ENCODE measurements around the gene EHF.

Gene EHF

GRCh38 chr11:34602245-34602644 lies 18.6 kb upstream of the EHF start:
- no peak for DNase-seq (ENCODE audit: low spot score)

DNA sequence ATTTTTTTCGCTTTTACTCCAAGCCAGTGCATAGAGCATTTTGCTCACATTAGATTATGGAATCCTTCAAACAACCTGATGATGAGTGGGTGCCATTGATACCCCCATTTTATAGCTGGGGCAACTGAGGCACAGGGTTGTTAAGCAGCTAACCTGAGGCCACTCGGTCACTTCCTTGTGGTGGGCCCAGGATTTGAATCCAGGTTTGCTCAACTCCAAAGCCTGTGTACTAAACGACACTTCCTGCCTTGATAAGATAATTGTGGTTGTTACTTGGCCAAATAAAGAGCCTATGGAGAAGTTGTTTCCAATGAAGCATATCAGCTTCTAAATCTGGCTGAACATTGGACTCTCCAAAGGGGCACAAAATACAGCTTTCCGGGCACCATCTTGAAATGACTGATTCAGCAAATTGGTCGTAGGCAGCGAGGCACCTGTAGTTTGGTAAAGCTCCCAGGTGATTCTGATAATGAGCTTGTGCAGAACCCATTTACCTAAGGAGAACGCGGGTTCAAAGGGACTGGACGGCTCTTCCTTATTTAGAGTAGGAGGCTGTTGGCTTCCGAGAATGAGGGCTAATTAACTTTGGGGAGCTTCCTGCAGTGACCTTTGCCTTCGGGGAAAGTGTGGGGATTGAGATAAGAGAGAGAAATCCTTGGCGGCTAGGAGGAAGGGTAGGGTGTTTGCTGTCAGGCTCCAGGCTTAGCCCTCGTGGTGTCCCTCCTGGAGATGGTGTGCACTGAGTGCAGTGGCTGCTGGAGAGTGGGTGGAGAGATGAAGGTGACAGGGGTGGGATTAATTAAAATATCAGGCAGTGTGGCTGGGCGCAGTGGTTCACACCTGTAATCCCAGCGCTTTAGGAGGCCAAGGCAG lies 17.5 kb upstream of the EHF start:
- DNase-seq (ENCODE audit: low spot score): no peak

GRCh38 chr11:34604145-34604544 lies 16.7 kb upstream of the EHF start:
- DNase-seq (ENCODE audit: low spot score): no peak

DNA sequence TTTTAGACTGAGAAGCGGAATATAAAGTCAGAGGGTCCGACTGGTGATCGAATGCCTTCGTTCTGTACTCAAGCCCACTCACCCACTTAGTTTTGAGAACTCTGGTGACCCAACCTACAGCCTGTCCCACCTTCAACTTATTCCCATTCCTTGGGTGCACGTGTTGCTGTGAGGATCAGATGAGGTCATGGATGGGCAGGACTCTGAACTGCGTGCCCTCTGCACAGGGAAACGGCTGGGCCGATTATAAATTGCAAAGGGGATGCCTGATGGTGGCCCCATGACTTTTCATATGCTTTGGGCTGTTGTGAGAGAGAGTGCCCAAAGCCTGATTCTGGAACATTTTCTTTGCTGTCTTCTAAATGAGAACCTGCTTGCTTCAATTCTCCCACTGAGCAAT lies 16.0 kb upstream of the EHF start:
- DNase-seq (ENCODE audit: low spot score): no peak

DNA sequence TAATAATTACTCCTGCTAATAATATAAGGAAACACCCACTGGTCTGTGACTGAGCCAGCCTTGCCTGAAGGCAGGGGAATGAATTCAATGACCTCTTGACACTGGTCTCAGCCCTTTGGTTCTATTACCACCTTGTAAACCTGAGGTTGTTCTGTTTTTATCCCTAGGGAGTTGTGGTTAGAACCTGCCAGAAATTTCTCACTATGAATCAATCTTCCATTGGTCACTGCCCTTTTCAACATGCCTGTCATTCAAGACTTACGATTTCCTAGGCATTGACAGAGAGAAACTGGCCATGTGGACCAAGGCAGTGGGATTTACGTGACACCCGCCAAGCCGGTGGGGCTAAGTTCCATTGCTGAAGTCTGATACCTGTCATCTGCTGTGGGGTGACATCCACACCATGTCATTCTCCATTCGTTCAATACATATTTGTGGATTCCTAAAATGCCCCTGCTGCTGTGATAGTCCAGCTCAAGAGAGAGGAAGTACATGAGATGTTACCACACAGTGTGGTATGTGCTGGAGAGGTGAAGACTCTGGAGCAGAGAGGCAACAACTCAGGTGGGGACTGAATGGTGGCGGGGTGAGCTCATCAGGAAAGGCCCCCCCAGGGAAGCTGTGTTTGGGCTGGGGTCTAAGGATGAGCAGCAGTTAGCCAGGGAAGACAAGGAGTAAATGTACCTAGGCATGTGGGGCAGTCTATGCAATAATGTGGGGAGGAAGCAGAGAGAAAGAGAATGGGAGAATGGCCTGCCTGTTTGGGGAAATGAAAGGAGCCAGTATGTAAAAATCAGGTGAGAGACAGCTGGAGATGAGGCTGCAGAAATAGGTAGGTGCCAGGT lies 15.2 kb upstream of the EHF start:
- peak; percentile 20 for DNase-seq (ENCODE audit: low spot score)

DNA sequence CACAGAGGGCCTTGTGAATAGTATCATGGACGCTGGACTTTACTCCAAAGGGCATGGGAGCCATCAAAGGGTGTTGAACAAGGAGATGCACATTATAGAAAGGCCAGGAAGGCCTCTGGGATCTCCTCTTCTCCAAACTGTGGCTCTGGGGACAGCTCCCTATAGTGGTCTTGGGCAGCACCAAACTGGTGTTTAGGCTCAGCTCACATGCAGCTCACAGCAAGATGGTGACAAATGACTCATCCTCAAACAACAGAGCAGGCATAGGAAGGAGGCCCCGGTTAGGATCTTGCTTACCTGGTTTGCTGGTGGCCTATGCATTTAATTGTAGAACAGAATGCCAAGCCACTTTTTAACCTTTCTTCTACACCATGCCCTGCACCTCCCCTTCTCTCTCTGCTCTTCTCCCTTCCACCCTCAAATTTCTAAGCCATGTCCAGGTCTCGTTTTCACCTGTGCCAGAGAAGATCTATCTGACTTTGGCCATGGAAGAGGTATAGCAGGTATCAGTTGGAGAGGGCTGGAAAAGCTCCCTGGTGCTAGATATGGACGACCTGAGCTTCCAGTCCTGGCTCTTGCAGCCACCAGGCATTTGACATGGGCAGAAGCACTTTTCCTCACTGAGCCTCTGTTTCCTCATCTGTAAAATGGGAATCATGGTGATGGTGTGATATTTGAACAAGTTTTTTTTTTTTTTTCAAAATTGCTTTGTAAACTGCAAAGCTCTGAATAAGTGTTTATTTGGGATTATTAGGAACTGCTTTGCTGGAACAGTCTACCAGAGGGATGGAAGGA lies 14.4 kb upstream of the EHF start:
- DNase-seq (ENCODE audit: low spot score): peak; percentile 44

DNA sequence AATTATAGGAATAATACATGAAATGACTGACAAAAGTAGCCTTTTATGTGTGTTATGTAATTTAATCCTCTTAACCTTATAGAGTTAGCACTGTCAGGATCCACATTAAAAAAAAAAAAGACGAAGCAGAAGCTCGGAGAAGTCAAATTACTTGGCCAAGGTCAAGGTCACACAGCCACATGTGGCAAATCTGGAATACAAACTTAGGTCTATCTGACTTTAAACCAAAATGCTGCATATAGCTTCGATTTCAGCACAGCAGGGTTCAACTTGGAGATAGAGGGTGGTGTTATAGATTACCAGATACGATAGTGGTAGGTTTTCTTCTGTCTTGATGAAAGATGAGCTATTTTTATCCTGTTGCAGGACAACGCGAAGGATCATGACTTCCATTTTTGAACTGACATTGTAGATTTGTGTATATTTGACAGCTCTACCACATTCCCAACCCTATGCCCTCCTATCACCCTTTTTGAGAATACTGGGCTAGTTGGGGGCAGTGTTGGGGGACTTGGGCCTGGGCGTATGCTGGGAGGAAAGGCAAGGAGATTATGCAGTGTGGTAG lies 11.6 kb upstream of the EHF start:
- DNase-seq (ENCODE audit: low spot score): no peak

- DNase-seq (ENCODE audit: low spot score): peak; percentile 32
These were observed 11.0 kb upstream of the EHF start for GRCh38 chr11:34609850-34610249.

GRCh38 chr11:34610324-34611041 lies 10.4 kb upstream of the EHF start:
- no peak for DNase-seq (ENCODE audit: low spot score)

DNA sequence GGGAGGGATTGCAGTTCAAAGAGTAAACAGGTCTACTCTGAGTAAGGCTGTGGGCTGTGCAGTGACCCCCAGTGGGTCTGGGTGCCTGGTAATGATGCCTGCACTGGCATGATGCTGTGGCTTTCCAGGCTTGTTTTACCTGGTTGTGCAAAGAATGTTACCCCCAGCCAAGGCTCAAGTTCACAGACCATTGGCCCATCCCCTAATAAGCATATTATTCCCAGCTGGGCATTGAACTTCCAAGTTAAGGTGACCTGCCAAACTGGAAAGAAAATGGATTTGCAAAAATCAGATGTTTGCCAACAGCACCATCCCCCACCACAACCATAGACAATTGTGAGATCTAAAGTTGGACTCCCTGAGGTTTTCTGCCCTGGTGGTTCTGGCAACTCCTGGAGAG lies 7.9 kb upstream of the EHF start:
- no peak for DNase-seq (ENCODE audit: low spot score)

DNA sequence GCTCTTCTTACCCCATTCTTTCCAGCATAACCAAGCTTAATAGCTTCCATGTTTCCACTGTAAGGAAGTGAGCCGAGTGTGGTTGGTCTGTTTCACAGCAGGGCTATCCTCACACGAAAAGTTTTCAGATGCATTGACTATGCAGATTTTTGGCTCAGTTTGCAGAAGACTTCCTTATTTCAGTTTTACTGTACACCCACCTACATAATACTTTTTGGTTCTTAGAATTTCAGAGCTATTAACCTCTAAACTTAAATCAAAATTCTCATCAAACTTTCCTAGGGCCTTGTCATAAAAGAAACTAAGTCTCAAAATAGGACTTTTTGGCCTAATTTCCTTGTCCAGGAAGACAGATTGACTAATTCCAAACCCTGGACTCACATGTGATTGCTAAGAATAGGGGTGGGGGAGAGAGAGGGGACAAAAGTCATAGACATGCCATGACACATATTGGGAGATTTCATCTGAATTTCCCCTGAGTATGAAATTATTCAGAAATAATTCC lies 7.3 kb upstream of the EHF start:
- no peak for DNase-seq (ENCODE audit: low spot score)

DNA sequence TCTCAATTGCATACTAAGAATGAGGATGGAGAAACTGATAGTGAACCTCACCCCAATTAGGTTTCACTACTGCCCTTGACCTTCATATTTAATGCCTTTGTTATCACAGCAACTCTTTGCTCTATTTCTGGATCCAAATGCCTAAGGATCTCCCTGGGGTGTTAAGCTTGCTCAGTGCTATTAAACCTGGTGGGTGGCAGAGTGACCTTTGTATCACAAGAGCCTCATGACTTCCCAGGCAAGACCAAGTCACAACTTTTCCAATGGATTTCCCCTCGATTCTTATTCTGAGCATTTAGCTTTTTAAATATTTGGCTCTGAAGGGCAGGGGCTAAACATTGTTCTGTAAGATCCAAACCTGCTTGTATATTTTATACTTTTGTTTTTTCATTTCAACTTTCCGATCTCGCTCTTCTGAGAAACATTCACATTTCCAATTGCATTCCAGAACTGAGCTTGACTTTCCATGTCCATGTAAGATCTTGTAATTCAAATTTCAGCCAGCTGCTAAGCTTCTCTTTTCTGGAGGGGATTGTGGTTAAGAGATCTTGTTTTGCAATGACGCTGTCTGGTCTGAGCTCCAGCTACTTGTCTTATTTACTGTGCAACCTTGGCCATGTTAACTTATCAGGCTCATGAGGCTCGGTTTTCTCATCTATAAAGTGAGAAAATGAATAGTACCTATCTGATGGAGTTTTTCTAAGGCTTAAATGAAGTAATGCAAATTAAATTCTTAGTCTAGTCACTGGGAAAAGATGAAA lies 6.4 kb upstream of the EHF start:
- DNase-seq (ENCODE audit: low spot score): no peak

- no peak for DNase-seq (ENCODE audit: low spot score)
These were observed 4.8 kb upstream of the EHF start for GRCh38 chr11:34616086-34616485.

GRCh38 chr11:34616830-34617504 lies 3.9 kb upstream of the EHF start:
- DNase-seq (ENCODE audit: low spot score): no peak

DNA sequence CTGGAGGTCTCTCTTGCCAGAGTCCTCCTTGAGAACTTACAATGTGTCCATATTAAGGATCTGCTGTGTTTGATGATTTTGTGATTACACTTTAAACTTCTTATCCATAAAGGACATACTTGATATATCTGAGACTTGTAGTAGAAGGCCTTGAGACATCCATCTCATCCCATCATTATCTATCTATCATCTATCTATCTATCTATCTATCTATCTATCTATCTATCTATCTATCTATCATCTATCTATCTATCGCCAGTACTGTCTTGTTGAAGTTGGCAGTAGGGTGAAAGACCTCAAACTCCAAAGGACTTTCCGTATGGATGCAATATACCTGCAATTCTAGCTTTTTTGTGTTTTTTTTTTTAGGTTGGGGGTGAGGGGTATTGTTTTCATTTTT lies 2.5 kb upstream of the EHF start:
- DNase-seq (ENCODE audit: low spot score): no peak

DNA sequence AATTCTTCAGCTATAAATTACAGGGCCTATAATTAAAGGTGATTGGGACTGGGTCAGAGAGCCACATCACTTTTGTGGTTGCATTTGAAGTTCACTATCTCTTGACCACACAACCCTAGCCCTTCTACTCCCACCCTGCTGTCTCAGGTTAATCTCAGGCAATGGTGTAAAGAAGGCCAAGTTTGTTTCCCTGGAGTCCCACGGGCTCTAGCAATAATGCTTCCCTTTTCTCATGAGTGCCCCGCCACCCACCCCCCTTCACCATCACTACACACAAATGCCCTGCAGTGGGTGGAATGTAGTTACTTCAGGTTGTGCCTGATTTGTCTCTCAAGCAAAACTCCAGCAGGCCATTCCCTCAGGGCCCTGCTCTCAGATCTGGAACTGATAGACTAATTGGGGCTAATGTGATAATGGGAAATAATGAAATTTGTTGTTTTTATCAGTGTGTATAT lies 1.8 kb upstream of the EHF start:
- no peak for DNase-seq (ENCODE audit: low spot score)

GRCh38 chr11:34620202-34620601 lies 691 bp upstream of the EHF start:
- DNase-seq (ENCODE audit: low spot score): no peak

DNA sequence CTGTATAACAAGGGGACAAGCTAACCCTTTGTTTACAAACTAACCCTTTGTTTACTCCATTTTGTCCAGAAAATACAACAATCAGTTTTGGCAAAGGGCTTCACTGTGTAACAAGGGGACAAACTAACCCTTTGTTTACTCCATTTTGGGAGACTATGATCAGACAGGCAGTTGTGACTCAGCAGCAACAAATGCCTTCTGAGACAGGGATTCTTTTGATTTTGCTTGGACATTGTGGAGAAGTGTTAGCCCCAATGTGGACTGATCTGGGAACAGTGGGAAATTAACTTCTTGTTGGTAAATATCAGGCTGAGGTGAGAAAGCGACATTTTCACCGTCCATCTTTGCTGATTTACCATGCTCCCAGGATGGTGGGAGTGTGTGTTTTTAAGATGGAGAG lies 983 bp downstream of the EHF start:
- no peak for DNase-seq (ENCODE audit: low spot score)

DNA sequence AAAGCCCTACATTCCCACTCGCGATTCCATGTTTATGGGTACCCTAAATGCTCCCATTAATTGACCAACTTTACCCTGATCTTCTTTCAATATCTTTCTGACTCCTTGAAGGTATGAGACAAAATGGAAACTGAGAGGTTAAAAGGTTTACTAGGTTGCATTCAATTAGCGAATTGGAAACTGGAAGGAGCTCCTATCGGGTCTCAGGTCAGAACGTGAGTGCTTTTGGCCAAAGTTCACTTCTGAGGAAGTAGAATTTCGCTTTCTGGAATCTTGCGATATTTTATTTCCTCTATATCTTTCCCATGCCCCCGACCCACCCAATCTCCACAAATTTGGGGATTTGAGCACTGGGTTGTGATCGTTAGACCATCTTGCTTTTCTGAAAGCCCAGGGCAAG lies 2.6 kb downstream of the EHF start:
- no peak for DNase-seq (ENCODE audit: low spot score)

GRCh38 chr11:34624069-34624468 lies 3.2 kb downstream of the EHF start:
- peak; percentile 73 for DNase-seq (ENCODE audit: low spot score)
